Natural killer cell (primary cell): ENCODE results near the gene ANK2. TPM values are rescaled to one million over a fixed set of nuclear protein-coding genes. Genes with fewer than 3 reads are reported as not detected.
"Not testable (repeated sequence)": the region's sequence is repeated elsewhere in the genome, so short reads cannot be mapped to it uniquely, and the experiment has no call there.

ENCODE experiments used
- ATAC-seq, 3 donors: fragments of 150-1000 bp in 2 of 3; fragments of 200-7000 bp in 1 of 3; cut with Tn5 transposase; 1 replicate in 1 of 3; 2 replicates in 2 of 3; pipeline ENCODE4 v1.10.0; 2021; ENCODE audit warnings: mild to moderate bottlenecking in 2 of 3, moderate library complexity in 2 of 3
- DNase-seq, 2 donors: peaks; one replicate each; pipeline versions ENCODE4 v3.0.0 to v3.0.0-alpha.2; 2013 to 2021; ENCODE audit warnings: mixed read lengths in 1 of 2
- H3K27ac ChIP-seq: one replicate; pipeline ENCODE4 v1.5.1; 2013; ENCODE audit warnings: mild to moderate bottlenecking, low read length
- H3K27me3 ChIP-seq: one replicate; pipeline ENCODE4 v1.6.1; 2013; ENCODE audit warnings: low read length; ENCODE audit not compliant: control insufficient read depth, insufficient read depth
- H3K36me3 ChIP-seq: one replicate; pipeline ENCODE4 v1.6.1; 2013; ENCODE audit warnings: low read length; ENCODE audit not compliant: control insufficient read depth, insufficient read depth
- H3K4me1 ChIP-seq: one replicate; pipeline ENCODE4 v1.6.1; 2013; ENCODE audit warnings: low read length; ENCODE audit not compliant: control insufficient read depth, insufficient read depth
- H3K4me3 ChIP-seq: one replicate; pipeline ENCODE4 v1.5.1; 2013; ENCODE audit warnings: low read length
- H3K9me3 ChIP-seq: one replicate; pipeline ENCODE4 v1.6.1; 2013; ENCODE audit warnings: low read length; ENCODE audit not compliant: control insufficient read depth, insufficient read depth
- H3K27ac Mint-ChIP-seq, 2 donors: one replicate each; pipeline ENCODE4 v1.8.0; 2022; ENCODE audit warnings: mild to moderate bottlenecking in 2 of 2, mixed read lengths in 2 of 2, moderate library complexity in 1 of 2
- H3K27me3 Mint-ChIP-seq, 2 donors: one replicate each; pipeline ENCODE4 v1.8.0; 2022; ENCODE audit warnings: low read depth in 2 of 2, mixed read lengths in 2 of 2
- H3K36me3 Mint-ChIP-seq: one replicate; pipeline ENCODE4 v1.8.0; 2022; ENCODE audit warnings: mixed read lengths
- H3K4me1 Mint-ChIP-seq, 2 donors: one replicate each; pipeline ENCODE4 v1.8.0; 2022; ENCODE audit warnings: mixed read lengths in 2 of 2
- H3K4me3 Mint-ChIP-seq: one replicate; pipeline ENCODE4 v1.8.0; 2022; ENCODE audit warnings: mild to moderate bottlenecking, moderate library complexity, mixed read lengths
- H3K9me3 Mint-ChIP-seq, 2 donors: one replicate each; pipeline ENCODE4 v1.8.0; 2022; ENCODE audit warnings: mixed read lengths in 2 of 2
- CTCF ChIP-seq: fragments of 200-600 bp; IDR thresholded peaks from one replicate; pipeline ENCODE4 v1.8.0; 2022; ENCODE audit warnings: antibody characterized with exemption
- WGBS: methylation state at CpG from one replicate; pipeline ENCODE4 v1.1.7; 2013; ENCODE audit warnings: missing lambda C conversion rate; ENCODE audit not compliant: insufficient coverage; 5-methylcytosine and 5-hydroxymethylcytosine counted together
- intact Hi-C: fragments of 100-400 bp; cut with micrococcal nuclease; formaldehyde crosslinking; loops from one replicate; pipeline ENCODE4 v1.14.2; 2022
- total RNA-seq, 4 donors: library from RNA; stranded (reverse); fragments of 120-200 nt in 1 of 4; gene quantifications; one replicate each; pipeline versions ENCODE4 v1.2.3 to v1.2.4, GENCODE V29; 2013 to 2022

Gene ANK2
- total RNA-seq, 3 donors from 2014 or later (not counting 1 experiment from before 2014, with no cell fraction given), result 0.05 TPM; not detected in 2

DNA sequence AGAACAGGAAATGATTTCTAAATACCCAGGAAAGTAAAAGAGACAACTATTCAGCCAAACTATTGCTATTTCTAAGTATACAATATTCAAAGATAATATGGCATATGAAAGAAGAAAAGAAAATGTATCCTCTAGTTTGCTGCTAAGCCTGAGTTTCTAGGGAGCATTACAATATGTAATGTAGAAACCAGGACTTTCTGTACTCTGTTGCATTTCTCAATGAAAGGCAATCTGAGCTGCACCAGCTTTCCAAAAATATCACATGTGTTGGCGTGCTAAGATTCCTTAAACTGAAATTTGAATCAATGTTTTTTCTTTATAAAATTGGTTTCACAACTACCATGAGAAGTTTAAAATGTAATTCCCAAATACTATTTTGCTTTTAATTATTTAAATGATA is 129.6 kb downstream of the ANK2 start:
- no CpG with 5 or more reads among the region's 1 CpG for WGBS
- no peak for TF ChIP-seq CTCF
- no peak for DNase-seq
- ATAC-seq, result no peak
- no peak overlapping the region for H3K27ac ChIP-seq
- no peaks in the 10 kb centered on the region for H3K27me3 ChIP-seq
- H3K27ac Mint-ChIP-seq, result no peak overlapping the region
- no peaks in the 10 kb centered on the region for H3K4me1 Mint-ChIP-seq
- no peaks in the 10 kb centered on the region for H3K27me3 Mint-ChIP-seq
- no peaks in the 10 kb centered on the region for H3K9me3 ChIP-seq
- intact Hi-C loops, result no loop called here
- no peaks in the 10 kb centered on the region for H3K9me3 Mint-ChIP-seq
- H3K4me3 ChIP-seq, result no peak overlapping the region
- no peak overlapping the region for H3K4me3 Mint-ChIP-seq
- H3K36me3 ChIP-seq, result no peaks in the 10 kb centered on the region
- no peaks in the 10 kb centered on the region for H3K4me1 ChIP-seq
- no peaks in the 10 kb centered on the region for H3K36me3 Mint-ChIP-seq

GRCh38 chr4:113179996-113180395 is 130.5 kb downstream of the ANK2 start:
- no peak for DNase-seq
- 68% methylated on average over 2 of the region's 2 CpGs for WGBS
- H3K9me3 ChIP-seq, result no peaks in the 10 kb centered on the region
- Mint-ChIP-seq H3K27ac (no peak overlapping the region), H3K4me3 (no peak overlapping the region), H3K4me1 (no peaks in the 10 kb centered on the region), H3K36me3 (no peaks in the 10 kb centered on the region), H3K27me3 (no peaks in the 10 kb centered on the region), H3K9me3 (no peaks in the 10 kb centered on the region)
- no peak overlapping the region for H3K4me3 ChIP-seq
- H3K4me1 ChIP-seq, result no peaks in the 10 kb centered on the region
- H3K27ac ChIP-seq, result no peak overlapping the region
- TF ChIP-seq CTCF, result no peak
- intact Hi-C loops, result no loop called here
- ATAC-seq, result no peak
- no peaks in the 10 kb centered on the region for H3K27me3 ChIP-seq
- H3K36me3 ChIP-seq, result no peaks in the 10 kb centered on the region

- peaks cover 0 to 1% of the 10 kb centered on the region in 2 donors for H3K9me3 Mint-ChIP-seq
- no peak for TF ChIP-seq CTCF
- no peaks in the 10 kb centered on the region for H3K4me1 Mint-ChIP-seq
- no peak overlapping the region for H3K4me3 Mint-ChIP-seq
- H3K27ac Mint-ChIP-seq, result no peak overlapping the region
- ATAC-seq (no peak), DNase-seq (no peak)
- no peaks in the 10 kb centered on the region for H3K27me3 Mint-ChIP-seq
- no peaks in the 10 kb centered on the region for H3K9me3 ChIP-seq
- no peaks in the 10 kb centered on the region for H3K27me3 ChIP-seq
- no peaks in the 10 kb centered on the region for H3K4me1 ChIP-seq
- WGBS, result 86% methylated on average over 11 of the region's 11 CpGs
- intact Hi-C loops, result no loop called here
- no peaks in the 10 kb centered on the region for H3K36me3 Mint-ChIP-seq
- no peak overlapping the region for H3K4me3 ChIP-seq
- no peaks in the 10 kb centered on the region for H3K36me3 ChIP-seq
- no peak overlapping the region for H3K27ac ChIP-seq
Measured at GRCh38 chr4:113181289-113182007, 132.0 kb downstream of the ANK2 start.

DNA sequence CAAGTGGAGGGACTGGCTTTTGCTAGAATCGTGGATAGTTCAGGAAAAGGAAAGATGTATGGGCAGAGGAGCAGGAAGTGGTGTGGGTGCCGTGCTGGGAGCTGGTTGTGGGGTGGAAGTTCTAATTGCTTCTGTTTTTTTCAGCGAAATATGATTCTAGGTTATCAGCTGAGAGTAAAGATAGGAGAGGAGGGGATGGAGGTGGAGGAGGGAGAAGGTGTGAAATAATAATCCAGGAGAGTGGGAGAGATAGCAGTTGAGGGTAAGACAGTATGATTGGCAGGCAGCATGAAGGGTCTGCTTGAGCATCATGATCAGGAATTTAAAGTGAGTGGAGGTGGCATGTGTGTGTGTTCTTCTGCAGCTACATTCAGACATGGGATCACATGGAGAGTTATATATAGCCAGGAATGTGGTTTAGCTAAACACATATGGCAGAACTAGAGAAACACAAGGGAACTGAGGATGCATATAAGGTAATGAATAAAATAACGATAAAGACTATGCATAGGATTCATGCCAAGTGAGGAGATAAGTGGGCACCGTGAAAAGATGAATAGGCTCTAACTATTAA is 133.7 kb downstream of the ANK2 start:
- WGBS, result 43% methylated on average over 5 of the region's 5 CpGs
- Histone ChIP-seq H3K4me3 (no peak overlapping the region), H3K9me3 (no peaks in the 10 kb centered on the region), H3K27ac (no peak overlapping the region), H3K27me3 (no peaks in the 10 kb centered on the region), H3K36me3 (no peaks in the 10 kb centered on the region), H3K4me1 (no peaks in the 10 kb centered on the region)
- no peak for ATAC-seq
- Mint-ChIP-seq H3K4me1 (no peaks in the 10 kb centered on the region), H3K36me3 (no peaks in the 10 kb centered on the region), H3K9me3 (peaks cover 0 to 2% of the 10 kb centered on the region in 2 donors), H3K4me3 (no peak overlapping the region), H3K27ac (no peak overlapping the region), H3K27me3 (no peaks in the 10 kb centered on the region)
- no peak for TF ChIP-seq CTCF
- intact Hi-C loops, result no loop called here
- DNase-seq, result no peak

- H3K4me1 Mint-ChIP-seq, H3K9me3 ChIP-seq, intact Hi-C loops, H3K4me3 ChIP-seq, H3K27ac Mint-ChIP-seq, H3K27me3 Mint-ChIP-seq, H3K36me3 Mint-ChIP-seq, H3K4me1 ChIP-seq, DNase-seq, ATAC-seq, H3K27me3 ChIP-seq, H3K27ac ChIP-seq, H3K4me3 Mint-ChIP-seq, H3K36me3 ChIP-seq, H3K9me3 Mint-ChIP-seq: not testable (repeated sequence)
- WGBS, result 60% methylated on average over 3 of the region's 4 CpGs
Measured at GRCh38 chr4:113186220-113186619, 136.8 kb downstream of the ANK2 start.
